ENCODE measurements around the gene PIGM. TPM values are rescaled to one million over a fixed set of nuclear protein-coding genes. Genes with fewer than 3 reads are reported as not detected.

PIGM gene
- total and polyA plus RNA-seq, 8 donors: 7.0 to 13.2 (median 12.0) TPM

DNA sequence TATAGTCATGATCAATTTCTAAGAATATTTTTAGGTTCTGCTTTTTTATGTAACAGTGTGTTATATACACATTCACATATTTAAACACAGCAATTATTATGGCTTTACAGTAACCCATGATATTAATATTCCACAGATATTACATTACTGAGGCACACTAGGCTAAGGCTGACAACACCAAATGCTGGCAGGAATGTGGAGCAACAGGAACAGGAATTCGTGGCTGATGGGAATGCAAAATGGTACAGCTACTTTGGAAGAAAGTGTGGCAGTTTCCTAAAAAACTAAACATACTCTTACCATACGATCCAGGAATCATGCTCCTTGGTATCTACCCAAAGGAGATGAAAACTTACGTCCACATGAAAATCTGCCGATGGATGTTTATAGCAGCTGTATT lies 47.7 kb upstream of the PIGM start:
- no peaks in the 10 kb centered on the region for H3K36me3 ChIP-seq
- intact Hi-C loops (cut with DNase I): no loop called here
- no peak for TF ChIP-seq CTCF (IDR thresholded peaks at IDR 0.05)
- H3K9me3 ChIP-seq: no peaks in the 10 kb centered on the region
- DNase-seq: no peak
- no peak overlapping the region for H3K27ac ChIP-seq
- no peak for ATAC-seq
- peaks cover 42 to 87% of the 10 kb centered on the region in 2 donors for H3K27me3 ChIP-seq
- H3K4me1 ChIP-seq: peaks cover 5 to 19% of the 10 kb centered on the region in 2 donors
- no peak overlapping the region for H3K4me3 ChIP-seq

DNA sequence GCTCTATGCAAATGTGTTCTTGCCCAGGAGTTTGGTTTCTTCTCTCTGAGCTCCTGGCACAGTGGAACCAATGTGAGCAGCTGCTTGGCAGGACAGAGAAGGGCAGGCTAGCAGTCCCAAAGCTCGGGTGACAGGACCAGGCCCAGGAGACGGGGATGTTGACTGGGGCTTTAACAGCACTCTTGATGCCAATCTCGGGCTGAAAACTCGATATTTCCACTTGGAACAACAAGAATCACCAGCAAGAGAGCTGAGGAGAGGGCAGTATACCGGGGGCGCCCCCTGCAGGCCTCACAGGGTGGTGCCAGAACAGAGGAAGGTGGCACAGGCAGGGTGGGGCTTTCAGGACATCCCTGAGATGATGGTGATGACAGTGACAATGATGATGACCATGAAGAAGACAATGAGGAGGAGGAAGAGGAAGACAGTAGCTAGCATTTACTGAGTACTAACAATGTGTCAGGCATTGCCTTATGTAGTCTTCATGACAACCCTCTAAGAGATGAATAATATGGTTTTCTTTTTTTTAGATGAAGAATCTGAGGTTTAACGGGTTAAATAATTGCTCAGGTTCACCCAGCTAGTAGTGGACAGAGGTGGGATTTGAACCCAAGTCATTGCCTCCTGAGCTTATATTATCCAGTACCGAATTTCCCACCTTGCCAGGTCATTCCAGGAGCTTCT lies 46.9 kb upstream of the PIGM start:
- Histone ChIP-seq H3K27me3 (peaks cover 35 to 79% of the 10 kb centered on the region in 2 donors), H3K27ac (no peak overlapping the region)

DNA sequence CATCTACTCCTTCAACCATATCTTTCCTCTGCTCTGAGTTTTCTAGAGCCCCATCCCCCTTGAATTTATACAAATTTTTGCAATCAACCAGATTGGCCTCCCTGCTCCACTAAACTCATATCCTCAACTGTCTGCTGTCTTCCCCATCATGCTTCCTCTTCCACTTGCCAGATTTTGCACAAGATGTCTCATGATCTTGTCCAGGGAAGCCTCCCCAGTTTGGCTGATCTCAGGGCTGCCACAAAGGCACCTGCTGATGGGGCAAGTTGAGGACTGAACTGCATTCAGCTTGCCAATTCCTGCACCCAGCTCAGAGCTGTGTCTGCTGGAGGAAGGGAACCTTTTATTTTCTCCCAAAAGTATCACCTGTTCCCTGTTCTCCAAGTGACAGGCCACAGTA lies 45.7 kb upstream of the PIGM start:
- Histone ChIP-seq H3K36me3 (no peaks in the 10 kb centered on the region), H3K9me3 (no peaks in the 10 kb centered on the region), H3K27me3 (peaks cover 27 to 68% of the 10 kb centered on the region in 2 donors), H3K27ac (peak overlapping the region in 1 of 2 donors; percentile 33), H3K4me1 (peaks cover 0 to 11% of the 10 kb centered on the region in 2 donors), H3K4me3 (no peak overlapping the region)
- TF ChIP-seq CTCF (IDR thresholded peaks at IDR 0.05): no peak
- intact Hi-C loops (cut with DNase I): no loop called here
- DNase-seq: no peak
- ATAC-seq: peak; percentile 29

More for the DNA sequence above, 46.9 kb upstream of the PIGM start:
- peaks cover 0 to 11% of the 10 kb centered on the region in 2 donors for H3K4me1 ChIP-seq
- intact Hi-C loops (cut with DNase I): no loop called here
- peak; percentile 69 to 76 for TF ChIP-seq CTCF (IDR thresholded peaks at IDR 0.05)
- H3K36me3 ChIP-seq: no peaks in the 10 kb centered on the region
- DNase-seq (no peak), ATAC-seq (peak; percentile 90)
- no peak overlapping the region for H3K4me3 ChIP-seq
- H3K9me3 ChIP-seq: no peaks in the 10 kb centered on the region

DNA sequence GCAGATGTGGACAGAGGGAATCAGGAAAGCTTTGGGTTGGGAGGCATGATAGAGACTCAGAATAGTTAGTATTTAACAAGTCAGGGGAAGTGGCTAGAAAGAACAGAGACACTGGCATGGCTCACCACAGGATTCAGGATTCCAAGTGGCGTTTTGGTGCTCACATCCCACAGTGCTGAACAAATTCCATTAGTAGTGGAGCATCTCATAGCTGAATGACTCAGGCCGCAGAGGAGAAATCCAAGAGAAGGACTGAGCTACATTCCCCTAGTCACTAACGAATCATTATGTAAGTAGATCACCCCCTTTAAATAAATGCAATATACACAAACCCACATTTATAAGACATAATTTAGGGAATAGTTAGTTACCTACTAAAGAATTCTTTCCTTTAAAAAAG lies 44.5 kb upstream of the PIGM start:
- Histone ChIP-seq H3K27me3 (peaks cover 21 to 64% of the 10 kb centered on the region in 2 donors), H3K36me3 (no peaks in the 10 kb centered on the region), H3K4me1 (peaks cover 0 to 11% of the 10 kb centered on the region in 2 donors), H3K9me3 (no peaks in the 10 kb centered on the region), H3K4me3 (no peak overlapping the region), H3K27ac (peak overlapping the region in 1 of 2 donors; percentile 1)
- intact Hi-C loops (cut with DNase I): no loop called here
- no peak for ATAC-seq
- no peak for DNase-seq
- no peak for TF ChIP-seq CTCF (IDR thresholded peaks at IDR 0.05)

- Histone ChIP-seq H3K4me3 (no peak overlapping the region), H3K36me3 (no peaks in the 10 kb centered on the region), H3K27ac (peak overlapping the region in 1 of 2 donors; percentile 1), H3K9me3 (no peaks in the 10 kb centered on the region), H3K4me1 (peaks cover under 1 to 14% of the 10 kb centered on the region in 2 donors), H3K27me3 (peaks cover 19 to 64% of the 10 kb centered on the region in 2 donors)
- ATAC-seq (no peak), DNase-seq (no peak)
- no peak for TF ChIP-seq CTCF (IDR thresholded peaks at IDR 0.05)
- intact Hi-C loops (cut with DNase I): no loop called here
Measured at GRCh38 chr1:160075836-160076235, 44.0 kb upstream of the PIGM start.

Measured in left lung (tissue), 10 donors.